Measurements from ENCODE around the gene VPS18. TPM values are rescaled to one million over a fixed set of nuclear protein-coding genes. Genes with fewer than 3 reads are reported as not detected.

VPS18 gene
- total and polyA plus RNA-seq, 2 experiments from 2014 or later: 5.9 to 42.5 TPM

DNA sequence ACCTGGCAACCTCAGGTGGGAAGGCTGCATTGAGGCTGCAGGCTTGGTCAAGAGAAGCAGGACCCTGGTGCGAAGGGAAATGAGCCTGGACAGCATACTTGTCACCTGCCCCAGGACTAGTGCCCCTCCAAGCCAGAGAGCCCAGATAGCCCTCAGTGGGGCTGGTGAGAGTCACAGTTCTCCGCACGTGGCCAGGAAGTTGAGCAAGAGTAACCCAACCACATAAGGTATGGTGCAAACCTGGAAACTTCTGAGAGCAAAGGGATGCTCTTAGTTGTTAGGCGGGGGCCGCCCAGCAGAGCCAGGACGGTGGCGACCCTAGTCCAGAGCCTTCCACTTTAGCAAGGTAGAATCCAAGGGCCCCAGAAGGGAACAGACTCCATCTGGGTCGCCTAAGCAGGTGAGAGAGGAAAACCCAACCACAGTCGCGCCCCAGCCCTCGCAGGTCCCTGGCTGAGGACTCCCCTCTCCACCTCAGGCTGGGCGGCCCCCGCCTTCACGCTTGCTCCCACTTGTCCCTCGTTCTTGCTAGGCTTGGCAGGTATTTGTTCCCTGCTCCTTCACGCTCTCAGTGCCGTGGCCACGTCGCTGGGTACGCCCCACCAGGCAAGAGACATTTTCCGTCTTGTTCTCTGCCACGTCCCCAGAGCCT is 1.1 kb upstream of the VPS18 start:
- no peaks in the 10 kb centered on the region for H3K9me2 ChIP-seq (ENCODE audit: insufficient read depth)
- ATAC-seq (no peak), DNase-seq (ENCODE audit: low spot score) (no peak)
- H3K27me3 Mint-ChIP-seq (ENCODE audit: insufficient read depth, low read depth, poor library complexity): peaks cover 21% of the 10 kb centered on the region
- H3K36me3 Mint-ChIP-seq (ENCODE audit: low read depth): peaks cover 29% of the 10 kb centered on the region
- peaks cover 14% of the 10 kb centered on the region for H3K36me3 ChIP-seq (ENCODE audit: insufficient read depth)
- no peaks in the 10 kb centered on the region; the same call in 1 of the 2 replicates for H3F3A ChIP-seq (replicated peaks; ENCODE audit: low read depth)
- peak overlapping the region; percentile 99 for H3K4me2 ChIP-seq
- H3K9me3 Mint-ChIP-seq: no peaks in the 10 kb centered on the region; the same call in 2 of the 3 replicates
- H4K20me1 ChIP-seq (replicated peaks; ENCODE audit: insufficient read depth): no peaks in the 10 kb centered on the region; the same call in none of the 2 replicates
- H3K27ac ChIP-seq (ENCODE audit: low read depth): no peak overlapping the region
- H3K27me3 ChIP-seq (ENCODE audit: insufficient read depth): peaks cover 7% of the 10 kb centered on the region; the same call in 1 of the 2 replicates
- H3K4me1 Mint-ChIP-seq: peaks cover 9% of the 10 kb centered on the region
- peaks cover 25% of the 10 kb centered on the region for H3K79me2 ChIP-seq (replicated peaks; ENCODE audit: insufficient read depth)
- peak overlapping the region; percentile 91 for H3K4me3 ChIP-seq
- H2AFZ ChIP-seq: peak overlapping the region; percentile 100
- peak overlapping the region; percentile 94 for H3K4me3 Mint-ChIP-seq
- 0 out of 2 replicates have a peak, but pooled peaks cover 4% of the 10 kb centered on the region for H3K4me1 ChIP-seq (ENCODE audit: insufficient read depth)
- no peak overlapping the region; the same call in 1 of the 2 replicates for H3K27ac Mint-ChIP-seq
- no peak for TF ChIP-seq EZH2phosphoT487 (IDR thresholded peaks at IDR 0.05; ENCODE audit: unreplicated experiment)

DNA sequence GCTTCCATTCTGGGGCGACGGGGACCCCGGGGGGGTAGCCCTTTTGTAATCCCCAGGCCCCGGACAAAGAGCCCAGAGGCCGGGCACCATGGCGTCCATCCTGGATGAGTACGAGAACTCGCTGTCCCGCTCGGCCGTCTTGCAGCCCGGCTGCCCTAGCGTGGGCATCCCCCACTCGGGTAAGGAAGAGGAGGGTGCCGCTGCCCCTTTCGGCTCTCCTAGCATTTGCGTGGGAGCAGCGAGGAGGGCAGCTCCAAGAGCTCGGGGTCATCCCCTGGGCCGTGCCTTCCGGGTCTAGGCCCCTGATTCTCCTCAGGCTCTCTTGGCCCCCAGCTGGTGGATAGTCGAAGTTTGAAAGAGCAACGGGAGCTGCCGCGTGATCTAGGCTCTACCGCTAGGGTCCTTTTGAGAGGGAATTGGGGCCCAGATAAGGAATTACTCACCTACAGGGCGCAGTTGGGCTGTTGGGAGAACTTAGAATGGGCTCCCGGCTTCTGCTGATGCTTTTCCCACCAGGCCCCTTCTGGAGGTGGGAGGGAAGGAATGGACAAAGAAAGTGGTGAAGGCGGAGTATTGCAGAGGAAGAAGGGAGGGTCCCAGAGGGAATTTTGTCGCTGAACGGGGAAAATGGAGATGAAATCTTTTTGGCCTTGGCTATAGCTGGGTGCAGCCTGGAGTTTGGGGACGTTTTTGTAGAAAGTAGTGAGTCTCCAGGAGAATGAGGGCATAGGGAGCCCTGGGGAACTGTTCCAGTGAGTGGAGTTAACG is 615 bp downstream of the VPS18 start:
- Mint-ChIP-seq H3K27ac (peak overlapping the region; percentile 98), H3K27me3 (ENCODE audit: insufficient read depth, low read depth, poor library complexity) (peaks cover 21% of the 10 kb centered on the region), H3K9me3 (no peaks in the 10 kb centered on the region; the same call in 2 of the 3 replicates), H3K4me1 (peaks cover 9% of the 10 kb centered on the region), H3K36me3 (ENCODE audit: low read depth) (peaks cover 42% of the 10 kb centered on the region), H3K4me3 (peak overlapping the region; percentile 94)
- Histone ChIP-seq H3K36me3 (ENCODE audit: insufficient read depth) (peaks cover 19% of the 10 kb centered on the region), H3K79me2 (replicated peaks; ENCODE audit: insufficient read depth) (peaks cover 25% of the 10 kb centered on the region), H4K20me1 (replicated peaks; ENCODE audit: insufficient read depth) (no peaks in the 10 kb centered on the region; the same call in none of the 2 replicates), H3K4me1 (ENCODE audit: insufficient read depth) (0 out of 2 replicates have a peak, but pooled peaks cover 4% of the 10 kb centered on the region), H2AFZ (peak overlapping the region; percentile 89), H3K4me3 (peak overlapping the region; percentile 91), H3K27me3 (ENCODE audit: insufficient read depth) (peaks cover 7% of the 10 kb centered on the region; the same call in 1 of the 2 replicates), H3K9me2 (ENCODE audit: insufficient read depth) (no peaks in the 10 kb centered on the region), H3K27ac (ENCODE audit: low read depth) (peak overlapping the region; percentile 95), H3F3A (replicated peaks; ENCODE audit: low read depth) (no peaks in the 10 kb centered on the region; the same call in 1 of the 2 replicates), H3K4me2 (peak overlapping the region; percentile 96)
- DNase-seq (ENCODE audit: low spot score): peak; percentile 97
- ATAC-seq: peak; percentile 72
- peak; percentile 26; the same call in 1 of the 2 replicates for TF ChIP-seq CREB1 (CRISPR knock-in tag; IDR thresholded peaks at IDR 0.05; ENCODE audit: low read depth)
- TF ChIP-seq STAT1 (IDR thresholded peaks at IDR 0.05; ENCODE audit: unreplicated experiment): no peak
- TF ChIP-seq, protein P1, sequence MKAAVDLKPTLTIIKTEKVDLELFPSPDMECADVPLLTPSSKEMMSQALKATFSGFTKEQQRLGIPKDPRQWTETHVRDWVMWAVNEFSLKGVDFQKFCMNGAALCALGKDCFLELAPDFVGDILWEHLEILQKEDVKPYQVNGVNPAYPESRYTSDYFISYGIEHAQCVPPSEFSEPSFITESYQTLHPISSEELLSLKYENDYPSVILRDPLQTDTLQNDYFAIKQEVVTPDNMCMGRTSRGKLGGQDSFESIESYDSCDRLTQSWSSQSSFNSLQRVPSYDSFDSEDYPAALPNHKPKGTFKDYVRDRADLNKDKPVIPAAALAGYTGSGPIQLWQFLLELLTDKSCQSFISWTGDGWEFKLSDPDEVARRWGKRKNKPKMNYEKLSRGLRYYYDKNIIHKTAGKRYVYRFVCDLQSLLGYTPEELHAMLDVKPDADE (IDR thresholded peaks at IDR 0.05): no peak
- TF ChIP-seq, protein P2, sequence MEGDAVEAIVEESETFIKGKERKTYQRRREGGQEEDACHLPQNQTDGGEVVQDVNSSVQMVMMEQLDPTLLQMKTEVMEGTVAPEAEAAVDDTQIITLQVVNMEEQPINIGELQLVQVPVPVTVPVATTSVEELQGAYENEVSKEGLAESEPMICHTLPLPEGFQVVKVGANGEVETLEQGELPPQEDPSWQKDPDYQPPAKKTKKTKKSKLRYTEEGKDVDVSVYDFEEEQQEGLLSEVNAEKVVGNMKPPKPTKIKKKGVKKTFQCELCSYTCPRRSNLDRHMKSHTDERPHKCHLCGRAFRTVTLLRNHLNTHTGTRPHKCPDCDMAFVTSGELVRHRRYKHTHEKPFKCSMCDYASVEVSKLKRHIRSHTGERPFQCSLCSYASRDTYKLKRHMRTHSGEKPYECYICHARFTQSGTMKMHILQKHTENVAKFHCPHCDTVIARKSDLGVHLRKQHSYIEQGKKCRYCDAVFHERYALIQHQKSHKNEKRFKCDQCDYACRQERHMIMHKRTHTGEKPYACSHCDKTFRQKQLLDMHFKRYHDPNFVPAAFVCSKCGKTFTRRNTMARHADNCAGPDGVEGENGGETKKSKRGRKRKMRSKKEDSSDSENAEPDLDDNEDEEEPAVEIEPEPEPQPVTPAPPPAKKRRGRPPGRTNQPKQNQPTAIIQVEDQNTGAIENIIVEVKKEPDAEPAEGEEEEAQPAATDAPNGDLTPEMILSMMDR (conservative IDR thresholded peaks at IDR 0.05; ENCODE audit: low read depth in 2 of 2): peak; percentile 39 to 58
- no peak for TF ChIP-seq EZH2 (IDR thresholded peaks at IDR 0.05; ENCODE audit: low read depth, unreplicated experiment)
- no peak for TF ChIP-seq POLR2AphosphoS5 (IDR thresholded peaks at IDR 0.05; ENCODE audit: low read depth)
- no peak for TF ChIP-seq NANOG (IDR thresholded peaks at IDR 0.05; ENCODE audit: borderline replicate concordance)
- TF ChIP-seq JUNB (IDR thresholded peaks at IDR 0.05; ENCODE audit: unreplicated experiment): no peak
- TF ChIP-seq, protein P3, sequence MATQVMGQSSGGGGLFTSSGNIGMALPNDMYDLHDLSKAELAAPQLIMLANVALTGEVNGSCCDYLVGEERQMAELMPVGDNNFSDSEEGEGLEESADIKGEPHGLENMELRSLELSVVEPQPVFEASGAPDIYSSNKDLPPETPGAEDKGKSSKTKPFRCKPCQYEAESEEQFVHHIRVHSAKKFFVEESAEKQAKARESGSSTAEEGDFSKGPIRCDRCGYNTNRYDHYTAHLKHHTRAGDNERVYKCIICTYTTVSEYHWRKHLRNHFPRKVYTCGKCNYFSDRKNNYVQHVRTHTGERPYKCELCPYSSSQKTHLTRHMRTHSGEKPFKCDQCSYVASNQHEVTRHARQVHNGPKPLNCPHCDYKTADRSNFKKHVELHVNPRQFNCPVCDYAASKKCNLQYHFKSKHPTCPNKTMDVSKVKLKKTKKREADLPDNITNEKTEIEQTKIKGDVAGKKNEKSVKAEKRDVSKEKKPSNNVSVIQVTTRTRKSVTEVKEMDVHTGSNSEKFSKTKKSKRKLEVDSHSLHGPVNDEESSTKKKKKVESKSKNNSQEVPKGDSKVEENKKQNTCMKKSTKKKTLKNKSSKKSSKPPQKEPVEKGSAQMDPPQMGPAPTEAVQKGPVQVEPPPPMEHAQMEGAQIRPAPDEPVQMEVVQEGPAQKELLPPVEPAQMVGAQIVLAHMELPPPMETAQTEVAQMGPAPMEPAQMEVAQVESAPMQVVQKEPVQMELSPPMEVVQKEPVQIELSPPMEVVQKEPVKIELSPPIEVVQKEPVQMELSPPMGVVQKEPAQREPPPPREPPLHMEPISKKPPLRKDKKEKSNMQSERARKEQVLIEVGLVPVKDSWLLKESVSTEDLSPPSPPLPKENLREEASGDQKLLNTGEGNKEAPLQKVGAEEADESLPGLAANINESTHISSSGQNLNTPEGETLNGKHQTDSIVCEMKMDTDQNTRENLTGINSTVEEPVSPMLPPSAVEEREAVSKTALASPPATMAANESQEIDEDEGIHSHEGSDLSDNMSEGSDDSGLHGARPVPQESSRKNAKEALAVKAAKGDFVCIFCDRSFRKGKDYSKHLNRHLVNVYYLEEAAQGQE (IDR thresholded peaks at IDR 0.05; ENCODE audit: unreplicated experiment): no peak
